Measurements from ENCODE around the gene SETD1B. TPM values are rescaled to one million over a fixed set of nuclear protein-coding genes. Genes with fewer than 3 reads are reported as not detected.

The SETD1B gene
- total RNA-seq, 2 experiments from 2014 or later: 32.6 to 34.1 TPM

- peaks cover 64% of the 10 kb centered on the region for H3K4me1 Mint-ChIP-seq
- peak; percentile 29 for DNase-seq
- peak overlapping the region; percentile 95 for H3K27ac Mint-ChIP-seq
- no peaks in the 10 kb centered on the region for H3K9me3 Mint-ChIP-seq
- ChIA-PET POLR2A (interaction anchor here (0.6 to 0.9 kb wide), 2 partner anchors 9 to 10 kb away, joined by 4 read pairs; no protein-coding TSS in a partner anchor), CTCF (interaction anchor here (0.5 to 40.9 kb wide), 7 partner anchors 8 to 167 kb away, joined by 3 to 1058 read pairs (median 26); partner anchors contain the start of genes RHOF and SETD1B)
- H3K4me3 Mint-ChIP-seq: peak overlapping the region; percentile 85
- no peaks in the 10 kb centered on the region for H3K27me3 Mint-ChIP-seq
- peaks cover 60% of the 10 kb centered on the region for H3K36me3 Mint-ChIP-seq (ENCODE audit: low read depth)
Observed at GRCh38 chr12:121791671-121792551, 11.9 kb upstream of the SETD1B start.

GRCh38 chr12:121792607-121793439 lies 11.0 kb upstream of the SETD1B start:
- H3K36me3 Mint-ChIP-seq (ENCODE audit: low read depth): peaks cover 57% of the 10 kb centered on the region
- H3K27me3 Mint-ChIP-seq: no peaks in the 10 kb centered on the region
- ChIA-PET POLR2A (interaction anchor here (0.5 to 0.9 kb wide), 4 partner anchors 9 to 20 kb away, joined by 4 to 10 read pairs (median 4); no protein-coding TSS in a partner anchor), CTCF (interaction anchor here (0.6 to 40.9 kb wide), 17 partner anchors 7 to 314 kb away, joined by 3 to 1058 read pairs (median 8); partner anchors contain the start of genes HPD, RHOF, SETD1B and TMEM120B)
- peak overlapping the region; percentile 95 for H3K27ac Mint-ChIP-seq
- H3K4me3 Mint-ChIP-seq: peak overlapping the region; percentile 85
- H3K4me1 Mint-ChIP-seq: peaks cover 62% of the 10 kb centered on the region
- peak; percentile 67 for DNase-seq
- no peaks in the 10 kb centered on the region for H3K9me3 Mint-ChIP-seq

DNA sequence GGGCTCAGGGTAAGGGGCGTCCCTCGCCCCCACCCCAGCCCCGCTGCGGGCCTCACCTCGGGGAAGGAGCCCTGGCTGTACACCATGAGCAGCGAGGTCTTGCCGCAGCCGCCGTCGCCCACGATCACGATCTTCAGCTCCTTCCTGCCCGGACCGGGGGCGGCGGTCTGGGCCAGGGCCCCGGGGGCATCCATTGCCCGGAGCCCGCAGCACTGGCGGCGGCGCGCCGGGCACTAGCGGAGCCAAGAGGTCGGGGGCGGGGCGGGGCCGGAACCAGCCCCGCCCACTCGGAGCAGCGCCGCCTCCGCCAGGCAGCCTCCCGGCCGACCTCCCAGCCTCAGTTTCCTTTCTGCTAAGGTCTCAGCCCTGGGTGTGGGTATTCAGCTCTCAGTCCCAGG lies 10.4 kb upstream of the SETD1B start, which contains the start of gene RHOF:
Gene RHOF, minus strand, starts transcription at position 249 of the 398 bp plus-strand sequence. Its CDS starts 55 bp downstream, at position 194.
- peak within 1 kb of the TSS; percentile 95 for H3K27ac Mint-ChIP-seq
- peak within 1 kb of the TSS; percentile 85 for H3K4me3 Mint-ChIP-seq
- peaks cover 60% of the 10 kb centered on the region for H3K4me1 Mint-ChIP-seq
- ChIA-PET CTCF (interaction anchor here (0.8 to 40.9 kb wide), 44 partner anchors 6 to 397 kb away, joined by 3 to 1058 read pairs (median 7); partner anchors contain the start of genes CFAP251, HPD, PSMD9 and RHOF), POLR2A (interaction anchor here (0.6 to 3.6 kb wide), 4 partner anchors 12 to 20 kb away, joined by 3 to 21 read pairs (median 8); partner anchors contain the start of gene SETD1B)
- no peaks in the 10 kb centered on the region for H3K27me3 Mint-ChIP-seq
- peaks cover 56% of the 10 kb centered on the region for H3K36me3 Mint-ChIP-seq (ENCODE audit: low read depth)
- no peaks in the 10 kb centered on the region for H3K9me3 Mint-ChIP-seq
- DNase-seq: no peak

GRCh38 chr12:121793838-121794533 lies 9.8 kb upstream of the SETD1B start:
- Mint-ChIP-seq H3K27me3 (no peaks in the 10 kb centered on the region), H3K9me3 (no peaks in the 10 kb centered on the region), H3K36me3 (ENCODE audit: low read depth) (peaks cover 56% of the 10 kb centered on the region), H3K4me3 (peak overlapping the region; percentile 85), H3K4me1 (peaks cover 60% of the 10 kb centered on the region), H3K27ac (peak overlapping the region; percentile 88)
- ChIA-PET CTCF (interaction anchor here (0.5 to 40.9 kb wide), 79 partner anchors 6 to 1285 kb away, joined by 3 to 1058 read pairs (median 5); partner anchors contain the start of genes CFAP251, HPD, MORN3 and PSMD9), POLR2A (interaction anchor here (0.7 to 3.6 kb wide), 6 partner anchors 11 to 235 kb away, joined by 3 to 21 read pairs (median 5); partner anchors contain the start of genes PSMD9 and SETD1B)
- peak; percentile 95 for DNase-seq

DNA sequence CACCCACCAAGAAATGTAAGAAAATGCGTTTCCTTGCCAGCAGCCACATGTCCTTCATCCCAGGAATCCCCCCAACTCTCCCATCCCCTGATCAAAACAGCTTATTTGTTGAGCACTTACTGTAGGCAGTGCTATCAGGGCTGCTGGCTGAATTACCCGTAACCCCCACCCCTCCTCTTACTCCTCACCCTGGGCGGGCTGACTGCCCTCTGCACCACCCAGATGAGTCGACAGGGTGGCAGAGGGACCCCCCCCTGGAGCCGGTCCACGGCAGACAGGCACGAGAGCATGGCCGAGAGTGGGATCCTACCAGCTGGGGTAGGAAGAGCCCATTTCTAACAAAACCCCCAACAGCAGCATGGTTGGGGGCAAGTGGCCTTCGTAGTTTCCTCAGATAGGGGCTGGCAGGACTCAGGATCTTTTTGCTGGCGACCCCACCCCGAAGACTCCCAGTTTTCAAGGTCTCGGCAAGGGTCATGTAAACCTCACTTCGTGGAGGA lies 9.2 kb upstream of the SETD1B start:
- Mint-ChIP-seq H3K27me3 (no peaks in the 10 kb centered on the region), H3K4me3 (peak overlapping the region; percentile 85), H3K9me3 (no peaks in the 10 kb centered on the region), H3K36me3 (ENCODE audit: low read depth) (peaks cover 57% of the 10 kb centered on the region), H3K4me1 (peaks cover 61% of the 10 kb centered on the region), H3K27ac (peak overlapping the region; percentile 88)
- no peak for DNase-seq
- ChIA-PET POLR2A (interaction anchor here (0.7 to 3.6 kb wide), 6 partner anchors 11 to 234 kb away, joined by 3 to 21 read pairs (median 5); partner anchors contain the start of genes PSMD9 and SETD1B), CTCF (interaction anchor here (0.5 to 40.9 kb wide), 78 partner anchors 5 to 1285 kb away, joined by 3 to 1058 read pairs (median 5); partner anchors contain the start of genes CFAP251, HPD, MORN3 and PSMD9)

GRCh38 chr12:121795034-121795968 lies 8.5 kb upstream of the SETD1B start:
- DNase-seq: peak; percentile 87
- ChIA-PET CTCF (interaction anchor here (0.5 to 40.9 kb wide), 45 partner anchors 5 to 613 kb away, joined by 3 to 1058 read pairs (median 8); partner anchors contain the start of genes CFAP251, MORN3, PSMD9 and RHOF), POLR2A (interaction anchor here (1.0 to 3.6 kb wide), 4 partner anchors 10 to 93 kb away, joined by 4 to 21 read pairs (median 8); partner anchors contain the start of genes PSMD9 and SETD1B)
- Mint-ChIP-seq H3K9me3 (no peaks in the 10 kb centered on the region), H3K4me3 (peak overlapping the region; percentile 85), H3K4me1 (peaks cover 54% of the 10 kb centered on the region), H3K27me3 (no peaks in the 10 kb centered on the region), H3K36me3 (ENCODE audit: low read depth) (peaks cover 50% of the 10 kb centered on the region), H3K27ac (peak overlapping the region; percentile 88)

- Mint-ChIP-seq H3K4me3 (peak overlapping the region; percentile 48), H3K36me3 (ENCODE audit: low read depth) (peaks cover 47% of the 10 kb centered on the region), H3K27ac (no peak overlapping the region), H3K4me1 (peaks cover 39% of the 10 kb centered on the region), H3K9me3 (no peaks in the 10 kb centered on the region), H3K27me3 (no peaks in the 10 kb centered on the region)
- CTCF ChIA-PET: interaction anchor here (0.5 to 40.9 kb wide), 11 partner anchors 3 to 929 kb away, joined by 3 to 1058 read pairs (median 15); partner anchors contain the start of genes PSMD9, RHOF and SETD1B
- DNase-seq: no peak
- POLR2A ChIA-PET: interaction anchor here (0.7 to 3.6 kb wide), 2 partner anchors 12 to 15 kb away, joined by 4 to 11 read pairs; no protein-coding TSS in a partner anchor
Observed at GRCh38 chr12:121796855-121797751, 6.7 kb upstream of the SETD1B start.

DNA sequence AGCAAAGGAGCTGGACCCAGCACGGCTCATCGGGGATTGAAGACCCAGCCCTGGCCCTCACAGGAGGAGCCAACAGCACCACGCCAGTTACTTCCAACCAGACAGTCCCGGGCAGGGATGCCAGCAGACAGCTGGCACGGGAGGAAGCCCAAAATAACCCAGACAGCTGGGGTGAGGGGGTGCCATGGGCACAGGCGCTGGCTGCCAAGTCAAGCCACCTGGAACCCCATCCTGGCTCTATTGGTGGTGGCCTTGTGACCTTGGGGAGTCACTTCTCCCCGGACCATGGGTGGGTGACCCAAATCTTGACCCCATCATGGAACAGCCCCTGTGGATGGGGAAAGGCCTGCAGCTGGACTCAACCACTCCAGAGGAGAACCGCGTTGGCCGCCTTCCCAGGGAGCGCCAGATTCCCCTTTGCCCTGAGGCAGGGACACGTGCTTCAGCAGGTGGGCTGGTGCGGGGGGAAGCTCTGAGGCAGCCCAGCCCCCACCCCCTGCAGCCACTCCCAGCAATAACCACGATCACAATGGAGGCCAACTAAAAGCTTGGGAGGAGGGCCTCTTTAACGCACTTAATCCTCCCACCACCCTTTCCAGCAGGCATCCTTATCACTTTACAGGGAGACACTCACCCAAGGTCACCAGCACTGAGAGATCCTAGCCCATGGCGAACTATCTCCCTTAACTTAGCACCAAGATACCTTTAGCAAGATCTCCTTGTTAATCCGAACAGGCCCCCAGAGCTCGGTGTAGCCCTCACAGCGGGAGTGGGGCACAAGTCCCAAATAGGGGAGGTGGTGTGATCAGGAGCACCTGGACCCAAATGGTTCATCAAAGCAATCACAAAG lies 5.6 kb upstream of the SETD1B start:
- H3K4me3 Mint-ChIP-seq: peak overlapping the region; percentile 82
- CTCF ChIA-PET: interaction anchor here (0.9 to 40.9 kb wide), 4 partner anchors 2 to 90 kb away, joined by 3 to 1058 read pairs (median 530); partner anchors contain the start of genes PSMD9, RHOF and SETD1B
- no peak for DNase-seq
- H3K27ac Mint-ChIP-seq: peak overlapping the region; percentile 58
- peaks cover 39% of the 10 kb centered on the region for H3K4me1 Mint-ChIP-seq
- POLR2A ChIA-PET: interaction anchor here (0.6 kb wide), 1 partner anchor 16 kb away, joined by 3 read pairs; no protein-coding TSS in a partner anchor
- H3K36me3 Mint-ChIP-seq (ENCODE audit: low read depth): peaks cover 44% of the 10 kb centered on the region
- H3K9me3 Mint-ChIP-seq: no peaks in the 10 kb centered on the region
- H3K27me3 Mint-ChIP-seq: no peaks in the 10 kb centered on the region

DNA sequence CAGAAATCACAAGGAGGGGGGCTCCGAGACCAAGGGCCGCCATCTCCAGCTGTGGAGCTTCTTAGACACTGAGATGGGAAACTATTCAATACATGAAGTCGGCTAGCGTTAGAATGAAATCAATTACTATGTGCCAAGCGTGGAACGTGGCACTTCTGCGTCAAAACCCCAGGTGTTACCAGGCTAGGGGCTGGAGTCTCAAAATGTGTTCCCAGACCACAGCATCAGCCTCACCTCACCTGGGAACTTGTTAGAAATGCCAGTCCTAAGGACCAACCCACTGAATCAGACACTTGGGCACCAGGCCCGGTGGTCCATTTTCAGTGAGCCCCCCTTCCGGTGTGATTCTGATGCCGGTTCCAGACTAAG lies 5.0 kb upstream of the SETD1B start:
- H3K27ac Mint-ChIP-seq: peak overlapping the region; percentile 58
- CTCF ChIA-PET: interaction anchor here (0.9 to 40.9 kb wide), 4 partner anchors 1 to 90 kb away, joined by 3 to 1058 read pairs (median 530); partner anchors contain the start of genes PSMD9, RHOF and SETD1B
- H3K4me3 Mint-ChIP-seq: peak overlapping the region; percentile 82
- H3K9me3 Mint-ChIP-seq: no peaks in the 10 kb centered on the region
- POLR2A ChIA-PET: interaction anchor here (0.6 kb wide), 1 partner anchor 17 kb away, joined by 3 read pairs; no protein-coding TSS in a partner anchor
- H3K36me3 Mint-ChIP-seq (ENCODE audit: low read depth): peaks cover 44% of the 10 kb centered on the region
- no peaks in the 10 kb centered on the region for H3K27me3 Mint-ChIP-seq
- peaks cover 39% of the 10 kb centered on the region for H3K4me1 Mint-ChIP-seq
- DNase-seq: no peak
